H54 (cell line): Measurements from ENCODE around the gene FNDC7.

ENCODE experiments used
- DNase-seq: peaks from one replicate; pipeline ENCODE4 v3.0.0; 2011; ENCODE audit warnings: low spot score, mixed read lengths; ENCODE audit not compliant: insufficient read length
- FAIRE-seq: peaks from 3 replicates; lab custom pipeline; 2011; peaks lifted over from hg19 to GRCh38; lab: Jason Lieb, UNC
- POLR2A ChIP-seq: IDR thresholded peaks from 2 replicates; pipeline ENCODE4 v1.6.1; 2011; ENCODE audit warnings: low read depth, mild to moderate bottlenecking, low read length

FNDC7 gene

DNA sequence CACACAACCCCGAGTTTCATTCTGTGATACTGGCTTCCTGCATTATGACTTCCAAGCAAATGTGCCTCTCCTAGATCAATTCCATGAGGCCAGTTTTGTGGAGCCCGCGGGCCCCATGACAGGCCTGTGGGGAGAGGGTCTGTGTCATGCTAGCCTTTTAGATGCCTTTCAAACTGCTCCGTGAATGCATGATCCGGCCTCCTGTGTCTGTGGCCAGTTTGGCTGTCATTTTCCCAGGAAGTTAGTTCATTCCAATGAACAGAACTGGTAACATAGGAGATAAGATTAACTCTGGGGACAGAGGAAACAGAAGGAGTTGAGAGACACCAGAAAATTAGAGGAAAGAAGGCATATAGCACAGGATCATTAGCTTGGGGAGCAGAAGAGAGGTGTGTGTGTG is 3.2 kb downstream of the FNDC7 start:
- TF ChIP-seq POLR2A: no peak

GRCh38 chr1:108716437-108717230 is 3.9 kb downstream of the FNDC7 start:
- DNase-seq (no peak), FAIRE-seq (no peak)
- no peak for TF ChIP-seq POLR2A

More for the DNA sequence above, 3.2 kb downstream of the FNDC7 start:
- FAIRE-seq: no peak
- no peak for DNase-seq

DNA sequence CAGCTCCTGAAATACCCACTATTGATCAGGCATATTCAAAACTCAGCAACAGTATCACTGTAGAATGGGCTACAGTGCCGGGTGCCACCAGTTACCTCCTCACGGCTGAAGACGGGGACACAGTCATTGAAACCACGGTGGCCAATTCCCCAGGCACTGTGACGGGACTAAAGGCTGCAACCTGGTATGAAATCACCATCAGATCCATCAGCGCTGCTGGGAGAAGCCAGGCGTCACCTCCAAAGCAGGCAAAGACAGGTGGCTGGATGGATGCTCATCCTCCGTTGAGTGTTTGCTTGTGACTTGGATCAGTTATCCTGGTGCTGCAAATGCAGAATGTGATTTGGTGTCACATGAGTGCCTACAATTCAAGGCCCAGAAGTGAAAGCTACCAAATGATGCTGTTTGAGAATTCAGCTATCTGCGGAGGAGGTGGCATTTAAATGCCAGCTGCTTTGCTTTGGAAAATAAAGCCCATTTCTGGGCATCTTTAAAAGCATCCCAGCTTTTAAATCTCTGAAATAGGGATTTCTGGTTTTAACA is 5.1 kb downstream of the FNDC7 start:
- TF ChIP-seq POLR2A: no peak
- DNase-seq (no peak), FAIRE-seq (no peak)

- FAIRE-seq: no peak
- no peak for DNase-seq
- no peak for TF ChIP-seq POLR2A
Measured at GRCh38 chr1:108718927-108719655, 6.4 kb downstream of the FNDC7 start.

DNA sequence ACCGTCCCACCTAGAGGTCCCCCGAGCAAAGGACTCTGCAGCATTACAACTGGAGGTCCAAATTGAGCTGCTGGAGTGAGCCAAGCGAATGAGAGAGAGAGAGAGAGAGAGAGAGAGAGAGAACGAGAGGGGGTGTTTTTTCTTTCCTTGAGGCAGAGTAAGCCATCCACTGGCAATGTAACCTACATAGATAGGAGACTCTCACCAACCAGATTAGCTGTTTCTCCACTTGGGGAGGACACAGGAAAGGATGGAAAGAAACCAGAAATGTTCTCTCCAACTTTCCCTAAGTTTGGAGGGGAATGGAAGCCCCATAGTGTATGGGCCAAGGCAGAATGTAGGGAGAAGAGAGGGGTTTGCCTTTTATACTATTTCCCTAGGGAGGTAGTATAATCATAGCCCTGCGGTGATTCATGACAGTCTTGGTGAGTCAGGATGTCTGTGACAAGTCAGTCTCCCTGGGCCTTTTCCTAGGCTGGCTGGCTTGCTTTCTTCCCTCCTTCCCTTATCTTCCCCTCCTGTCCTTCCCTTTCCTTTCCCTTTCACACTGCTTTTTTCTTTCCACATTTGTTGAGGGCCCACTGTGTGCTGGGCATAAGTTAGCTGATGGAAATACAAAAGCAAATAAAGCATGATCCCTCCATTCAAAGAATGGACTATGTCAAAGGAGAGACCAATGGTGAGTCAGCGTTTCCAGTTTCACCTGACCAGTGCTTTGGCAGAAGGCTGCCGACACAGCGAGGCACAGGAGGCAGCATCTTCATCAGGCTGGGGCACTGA is 7.1 kb downstream of the FNDC7 start:
- DNase-seq (peak; percentile 58), FAIRE-seq (peak; percentile 96)
- no peak for TF ChIP-seq POLR2A

- FAIRE-seq (no peak), DNase-seq (no peak)
- no peak for TF ChIP-seq POLR2A
Measured at GRCh38 chr1:108722292-108722691, 9.6 kb downstream of the FNDC7 start.

DNA sequence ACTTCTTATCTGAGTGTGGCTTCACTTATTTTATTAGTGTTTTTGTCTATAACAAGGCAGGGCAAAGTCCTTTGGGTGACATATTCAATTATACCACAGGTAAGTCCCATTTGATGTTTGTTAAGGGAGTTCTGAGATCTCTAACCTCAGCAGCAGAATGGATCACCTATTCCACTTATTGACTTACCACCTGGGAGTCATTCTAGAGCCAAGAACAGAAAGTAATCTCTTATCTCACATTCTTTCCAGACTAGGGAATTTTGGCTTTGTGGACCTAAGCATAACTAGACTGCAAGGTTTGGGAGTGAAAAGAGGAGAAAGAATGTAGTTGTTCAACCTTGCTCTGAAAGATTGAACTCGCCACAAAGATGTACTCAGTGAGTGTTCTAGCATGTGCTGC is 13.2 kb downstream of the FNDC7 start:
- TF ChIP-seq POLR2A: no peak
- FAIRE-seq (no peak), DNase-seq (no peak)

DNA sequence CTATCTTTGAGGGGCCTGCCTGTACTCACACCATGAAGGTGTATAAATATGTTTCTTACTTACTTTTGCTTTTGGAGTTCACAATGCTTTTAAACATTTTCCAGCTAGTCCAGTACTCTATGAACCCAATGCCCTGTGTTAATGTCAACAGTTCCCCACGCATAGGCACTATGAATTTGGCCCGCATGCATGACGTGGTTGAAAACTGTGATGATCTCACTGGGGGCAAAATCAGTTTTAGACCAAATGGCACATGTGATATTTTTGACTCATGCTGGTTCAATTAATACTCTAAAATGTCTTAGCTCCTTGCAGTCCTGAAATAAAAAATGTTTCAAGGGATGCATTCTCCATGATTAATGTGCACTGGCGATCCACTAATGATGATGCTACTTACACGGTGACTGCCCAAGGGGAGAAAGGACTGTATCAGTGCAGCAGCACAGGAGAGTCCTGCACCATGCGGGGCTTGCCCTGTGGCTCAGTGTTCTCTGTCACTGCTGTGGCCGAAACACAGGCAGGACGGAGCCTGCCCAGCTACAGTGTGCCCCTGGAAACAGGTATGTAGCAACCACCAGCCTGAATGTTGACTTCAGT is 15.7 kb downstream of the FNDC7 start:
- TF ChIP-seq POLR2A: no peak
- FAIRE-seq: no peak
- DNase-seq: no peak

GRCh38 chr1:108729481-108729880 is 16.8 kb downstream of the FNDC7 start:
- FAIRE-seq (no peak), DNase-seq (no peak)
- TF ChIP-seq POLR2A: no peak

DNA sequence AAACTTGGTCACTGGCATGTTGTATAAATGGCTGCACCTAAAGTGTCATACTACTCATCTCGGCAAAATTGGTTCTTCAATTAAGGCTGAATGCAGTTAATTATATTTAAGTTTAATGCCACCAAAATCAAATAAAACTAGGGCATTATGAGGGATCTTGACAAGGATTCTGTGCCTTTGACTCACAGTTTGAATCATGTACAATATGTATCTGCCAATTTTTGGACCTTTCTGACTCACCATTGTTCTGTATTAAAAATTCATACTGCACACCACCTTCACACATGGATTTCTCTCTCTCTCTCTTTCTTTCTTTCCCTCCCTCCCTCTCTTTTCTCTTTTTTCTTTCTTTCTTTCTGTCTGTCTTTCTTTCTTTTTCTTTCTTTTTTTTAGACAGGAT is 19.7 kb downstream of the FNDC7 start:
- no peak for DNase-seq
- TF ChIP-seq POLR2A: no peak
- FAIRE-seq: no peak

GRCh38 chr1:108734171-108734865 is 21.6 kb downstream of the FNDC7 start:
- DNase-seq: no peak
- TF ChIP-seq POLR2A: no peak
- FAIRE-seq: no peak

DNA sequence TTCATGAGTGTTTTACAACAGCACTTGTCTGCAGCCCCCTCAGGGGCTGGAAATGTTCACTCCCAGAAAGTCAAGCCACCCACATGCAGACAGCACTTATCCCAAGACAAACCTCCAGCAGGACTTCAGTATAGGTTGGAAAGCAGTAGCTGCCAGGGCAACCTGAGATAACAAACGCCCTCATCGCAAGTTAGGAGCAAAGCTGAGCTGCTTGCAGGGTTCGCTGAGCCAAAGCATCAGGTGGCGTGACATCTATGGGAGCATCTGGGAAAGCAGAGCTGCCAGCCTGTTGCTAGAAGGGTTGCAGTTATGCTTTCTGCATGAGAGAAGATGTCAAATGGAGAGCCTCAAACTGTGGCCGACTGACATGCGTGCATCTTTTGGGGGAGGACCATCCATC is 29.5 kb downstream of the FNDC7 start:
- FAIRE-seq (no peak), DNase-seq (no peak)
- no peak for TF ChIP-seq POLR2A

- TF ChIP-seq POLR2A: no peak
- no peak for DNase-seq
- no peak for FAIRE-seq
Measured at GRCh38 chr1:108745980-108746381, 33.3 kb downstream of the FNDC7 start.
